Measurements from ENCODE around the gene AMIGO3.
"Not testable (repeated sequence)": the region's sequence is repeated elsewhere in the genome, so short reads cannot be mapped to it uniquely, and the experiment has no call there.

Gene AMIGO3, protein sequence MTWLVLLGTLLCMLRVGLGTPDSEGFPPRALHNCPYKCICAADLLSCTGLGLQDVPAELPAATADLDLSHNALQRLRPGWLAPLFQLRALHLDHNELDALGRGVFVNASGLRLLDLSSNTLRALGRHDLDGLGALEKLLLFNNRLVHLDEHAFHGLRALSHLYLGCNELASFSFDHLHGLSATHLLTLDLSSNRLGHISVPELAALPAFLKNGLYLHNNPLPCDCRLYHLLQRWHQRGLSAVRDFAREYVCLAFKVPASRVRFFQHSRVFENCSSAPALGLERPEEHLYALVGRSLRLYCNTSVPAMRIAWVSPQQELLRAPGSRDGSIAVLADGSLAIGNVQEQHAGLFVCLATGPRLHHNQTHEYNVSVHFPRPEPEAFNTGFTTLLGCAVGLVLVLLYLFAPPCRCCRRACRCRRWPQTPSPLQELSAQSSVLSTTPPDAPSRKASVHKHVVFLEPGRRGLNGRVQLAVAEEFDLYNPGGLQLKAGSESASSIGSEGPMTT

DNA sequence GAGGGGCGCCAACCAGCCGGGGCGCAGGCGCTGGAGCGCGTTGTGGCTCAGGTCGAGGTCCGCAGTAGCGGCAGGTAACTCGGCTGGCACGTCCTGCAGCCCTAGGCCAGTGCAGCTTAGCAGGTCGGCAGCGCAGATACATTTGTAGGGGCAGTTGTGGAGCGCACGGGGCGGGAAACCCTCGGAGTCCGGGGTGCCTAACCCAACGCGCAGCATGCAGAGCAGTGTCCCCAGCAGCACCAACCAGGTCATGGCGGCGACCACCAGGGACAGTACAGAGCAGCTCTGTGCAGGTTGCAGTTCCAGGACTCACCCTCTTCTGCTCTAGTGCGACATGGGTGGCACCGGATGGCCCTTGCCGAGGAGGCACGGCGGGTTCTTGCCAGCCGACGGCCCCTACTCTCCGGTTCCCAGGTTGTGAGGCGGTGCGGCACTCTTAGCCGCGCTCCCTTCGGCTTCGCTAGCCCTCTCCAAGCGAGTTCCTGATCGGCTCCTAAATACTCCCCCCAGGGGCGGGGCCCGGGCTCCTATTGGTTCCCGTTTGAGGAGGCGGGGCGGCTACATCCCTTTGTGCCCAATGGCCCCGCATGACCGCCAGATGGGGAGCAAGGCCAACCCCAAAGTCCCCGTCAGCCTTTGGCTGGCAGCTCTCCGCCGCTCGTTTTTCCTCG, at the start of gene AMIGO3:
Gene AMIGO3, minus strand, starts transcription at position 471 of the 671 bp plus-strand sequence. Its CDS starts 219 bp downstream, at position 252.
- peak; percentile 84 for DNase-seq

DNA sequence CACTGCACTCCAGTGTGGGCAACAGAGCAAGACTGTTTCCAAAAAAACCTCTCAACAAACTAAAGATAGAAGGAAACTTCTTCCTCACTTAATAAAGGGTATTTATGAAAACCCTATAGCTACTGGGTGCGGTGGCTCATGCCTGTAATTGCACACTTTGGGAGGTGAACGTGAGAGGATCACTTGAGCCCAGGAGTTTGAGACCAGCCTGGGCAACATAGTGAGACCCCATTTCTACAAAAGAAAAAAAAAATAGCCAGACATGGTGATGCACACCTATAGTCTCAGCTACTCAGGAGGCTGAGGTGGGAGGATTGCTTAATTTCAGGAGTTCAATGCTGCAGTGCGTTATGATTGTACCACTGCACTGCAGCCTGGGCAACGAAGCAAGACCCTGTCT, 44.5 kb upstream of the AMIGO3 start:
- DNase-seq = no peak

DNA sequence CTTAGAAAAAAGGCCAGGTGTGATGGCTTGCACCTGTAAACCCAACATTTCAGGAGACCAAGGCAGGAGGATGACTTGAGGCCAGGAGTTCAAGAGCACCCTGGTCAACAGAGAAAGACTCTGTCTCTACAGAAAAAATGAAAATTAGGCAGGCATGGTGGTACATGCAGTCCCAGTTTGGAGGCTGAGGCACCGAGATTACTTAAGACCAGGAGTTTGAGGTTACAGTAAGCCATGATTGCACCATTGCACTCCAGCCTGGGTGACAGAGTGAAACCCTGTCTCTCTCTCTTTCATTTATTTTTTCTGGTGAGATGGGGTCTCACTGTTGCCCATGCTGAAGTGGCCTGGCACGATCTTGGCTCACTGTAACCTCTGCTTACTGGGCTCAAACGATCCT, 42.2 kb upstream of the AMIGO3 start:
- DNase-seq = no peak

DNA sequence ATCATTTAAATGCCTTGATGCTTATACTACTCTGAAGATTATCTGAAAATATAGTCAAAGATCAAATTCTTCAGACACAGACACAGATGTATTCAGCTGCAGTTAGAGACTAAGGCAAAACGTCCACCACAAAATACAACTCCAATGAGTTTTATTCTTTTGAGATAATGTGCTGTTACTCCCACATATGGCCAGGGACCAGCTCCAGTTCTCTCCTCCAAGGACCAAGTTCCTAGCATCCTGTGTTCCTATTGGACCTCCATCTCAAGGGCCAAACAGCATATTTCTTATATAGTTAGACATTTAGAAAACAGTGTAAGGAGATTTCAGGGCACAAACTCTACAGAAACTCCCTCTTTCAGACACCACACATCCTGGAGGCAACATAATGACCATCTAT, 39.7 kb upstream of the AMIGO3 start:
- DNase-seq = no peak

DNA sequence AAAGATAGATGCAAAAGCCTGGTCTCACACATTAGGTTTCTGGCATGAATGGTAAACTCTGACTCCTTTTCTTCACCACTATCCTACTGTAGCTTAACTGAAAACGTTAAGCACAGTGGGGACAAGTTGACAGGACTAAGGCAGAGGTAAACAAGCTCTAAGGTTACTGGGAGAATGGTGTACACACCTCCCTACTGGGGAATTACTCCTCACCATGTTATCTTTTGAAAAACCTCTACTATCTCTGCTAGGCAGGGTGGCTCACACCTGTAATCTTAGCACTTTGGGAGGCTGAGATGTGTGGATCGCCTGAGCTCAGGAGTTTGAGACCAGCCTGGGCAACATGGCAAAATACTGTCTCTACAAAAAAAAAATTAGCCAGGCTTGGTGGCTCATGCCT, 37.7 kb upstream of the AMIGO3 start:
- no peak for DNase-seq

DNA sequence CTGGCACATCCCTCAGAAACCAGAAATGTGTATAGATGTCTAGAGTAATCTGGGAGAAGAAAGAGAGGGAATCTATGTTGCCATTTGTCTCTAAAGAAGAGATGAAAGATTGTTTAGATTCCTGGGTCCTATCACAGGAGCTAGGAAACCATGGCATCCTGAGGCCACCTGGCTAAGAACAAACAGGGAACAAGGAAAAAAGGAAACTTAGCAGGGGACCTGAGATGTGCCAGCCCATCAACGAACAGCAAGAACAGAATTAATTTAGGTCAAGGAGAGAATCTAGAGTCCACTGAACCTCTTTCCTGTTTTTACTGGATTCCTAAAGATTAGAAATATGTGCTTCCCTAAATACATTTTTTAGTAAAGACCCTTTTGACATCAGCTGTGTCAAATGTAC, 36.6 kb upstream of the AMIGO3 start:
- no peak for DNase-seq

DNA sequence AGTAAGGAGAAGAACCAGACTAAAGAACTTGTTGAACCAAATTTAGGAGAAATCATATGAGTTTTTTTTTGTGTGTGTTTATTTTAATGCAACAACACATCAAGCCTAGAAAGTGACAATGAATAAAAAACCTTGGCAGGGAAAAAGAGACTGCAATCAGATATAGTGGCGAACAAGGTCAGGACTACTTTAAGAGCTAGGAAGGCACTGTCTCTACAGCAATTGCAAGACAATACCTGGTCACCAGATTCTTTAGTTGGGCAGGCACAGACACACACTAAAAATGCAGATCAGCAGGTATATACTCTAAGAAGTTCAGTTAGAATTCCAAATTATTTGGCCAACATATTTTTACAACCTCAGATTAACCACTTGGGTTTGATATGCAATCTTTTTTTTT, 35.1 kb upstream of the AMIGO3 start:
- no peak for DNase-seq

DNA sequence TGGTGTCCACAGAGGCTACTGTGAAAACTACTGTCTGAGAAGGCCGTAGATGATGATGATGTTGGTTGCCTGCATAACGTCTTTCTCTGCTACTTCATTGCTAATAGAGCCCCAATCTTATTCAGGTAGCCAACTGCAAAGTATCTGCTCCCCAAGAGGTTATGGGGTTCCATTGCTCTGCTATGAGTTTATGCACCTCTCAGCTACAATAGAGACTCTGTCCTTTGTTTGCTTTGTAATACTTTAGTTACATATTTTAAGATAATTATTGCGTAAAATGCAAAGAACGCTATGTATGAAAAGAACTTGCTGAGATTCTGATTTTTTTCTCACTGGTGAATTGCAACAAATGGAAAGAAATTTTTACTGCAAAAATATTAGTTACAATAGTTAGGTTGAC, 32.0 kb upstream of the AMIGO3 start:
- DNase-seq = no peak

DNA sequence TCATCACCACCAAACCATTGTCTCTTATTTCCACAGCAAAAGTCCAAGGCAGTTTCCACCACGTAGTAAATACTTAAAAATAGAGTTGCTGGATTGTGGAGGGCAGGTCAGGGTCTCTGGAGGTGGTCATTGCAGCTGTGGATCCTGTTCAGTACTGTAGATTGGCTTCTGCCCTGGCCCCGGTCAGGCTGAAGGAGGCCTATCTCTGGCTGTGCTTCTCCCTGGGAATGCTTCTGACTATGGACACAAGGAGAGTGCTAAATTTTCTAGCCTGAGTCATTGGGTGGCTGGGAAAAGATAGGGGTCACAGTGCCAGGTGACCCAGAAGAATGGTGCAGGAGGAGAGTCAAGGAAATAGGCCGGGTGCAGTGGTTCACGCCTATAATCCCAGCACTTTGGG, 30.6 kb upstream of the AMIGO3 start:
- DNase-seq = no peak

DNA sequence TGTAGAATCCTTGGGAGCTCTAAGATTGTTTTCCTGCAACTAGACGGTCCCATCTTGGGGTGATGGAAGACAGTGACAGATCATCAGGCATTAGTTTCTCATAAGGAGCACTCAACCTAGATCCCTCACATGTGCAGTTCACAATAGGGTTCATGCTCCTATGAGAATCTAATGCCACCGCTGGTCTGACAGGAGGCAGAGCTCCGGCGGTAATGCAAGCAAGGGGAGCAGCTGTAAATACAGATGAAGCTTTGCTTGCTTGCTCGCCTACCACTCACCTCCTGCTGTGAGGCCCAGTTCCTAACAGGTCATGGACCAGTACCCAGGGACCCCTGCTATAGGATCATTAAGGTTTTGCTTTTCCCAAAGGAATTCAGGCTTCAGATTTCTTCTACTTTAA, 29.4 kb upstream of the AMIGO3 start:
- not testable (repeated sequence) for DNase-seq

DNA sequence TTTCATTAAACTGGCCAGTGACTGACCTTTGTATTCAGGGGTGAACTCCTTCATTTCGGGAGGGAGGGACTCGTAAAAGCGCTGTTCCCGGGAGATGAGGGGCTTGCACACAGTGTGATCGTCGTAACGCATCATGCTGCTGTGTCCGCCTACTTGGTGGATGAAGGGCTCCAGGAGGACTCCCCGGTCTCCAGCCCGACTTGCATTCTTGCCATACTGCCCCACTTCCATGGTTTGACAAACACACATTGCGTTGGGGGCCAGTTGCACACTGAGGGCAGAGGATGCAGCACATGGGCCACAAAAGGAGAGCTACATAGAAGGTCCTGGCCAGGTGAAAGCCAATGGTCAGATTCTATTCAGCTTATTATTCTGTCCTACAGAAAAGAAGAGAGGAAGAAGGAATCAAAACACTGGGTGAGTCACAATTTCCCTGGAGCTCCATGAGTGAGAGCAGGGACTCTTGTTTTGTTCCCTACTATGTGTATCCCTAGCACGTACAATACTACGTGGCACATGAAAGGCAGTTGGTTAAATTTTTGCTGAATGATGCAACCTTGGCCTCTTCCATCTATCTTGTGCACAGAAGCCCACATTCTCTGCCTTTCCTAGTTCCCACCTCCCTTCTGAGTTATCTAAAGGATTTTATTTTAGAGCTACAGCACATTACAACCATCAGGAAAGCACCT, 28.5 kb upstream of the AMIGO3 start:
- no peak for DNase-seq

DNA sequence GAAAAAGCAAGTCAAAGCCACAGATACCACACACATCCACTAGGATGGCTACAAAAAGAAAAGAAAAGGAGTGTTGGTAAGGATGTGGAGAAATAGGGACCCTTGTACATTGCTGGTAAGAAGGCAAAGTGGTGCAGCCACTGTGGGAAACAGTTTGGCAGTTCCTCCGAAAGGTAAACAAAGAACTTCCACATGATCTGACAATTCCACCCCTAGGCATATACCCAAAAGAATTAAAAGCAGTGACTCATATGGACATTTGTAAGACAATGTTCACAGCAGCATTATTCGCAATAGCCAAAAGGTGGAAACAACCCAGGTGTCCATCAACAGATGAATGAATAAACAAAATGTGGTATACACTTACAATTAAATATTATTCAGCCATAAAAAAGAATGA, 26.5 kb upstream of the AMIGO3 start:
- DNase-seq = no peak

DNA sequence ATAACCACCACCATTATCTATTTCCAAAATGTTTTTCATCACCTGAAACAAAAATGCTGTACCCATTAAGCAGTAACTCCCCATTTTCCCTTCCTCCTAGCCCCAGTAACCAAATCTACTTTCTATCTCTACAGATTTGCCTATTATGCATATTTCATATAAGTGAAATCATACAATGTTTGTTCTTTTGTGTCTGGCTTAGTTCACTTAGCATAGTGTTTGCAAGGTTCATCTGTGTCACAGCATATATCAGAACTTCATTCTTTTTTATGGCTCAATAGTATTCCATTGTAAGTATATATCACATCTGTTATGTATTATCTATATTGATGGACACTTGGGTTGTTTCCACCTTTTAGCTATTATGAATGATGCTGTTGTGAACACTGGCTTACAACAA, 20.9 kb upstream of the AMIGO3 start:
- DNase-seq = no peak

DNA sequence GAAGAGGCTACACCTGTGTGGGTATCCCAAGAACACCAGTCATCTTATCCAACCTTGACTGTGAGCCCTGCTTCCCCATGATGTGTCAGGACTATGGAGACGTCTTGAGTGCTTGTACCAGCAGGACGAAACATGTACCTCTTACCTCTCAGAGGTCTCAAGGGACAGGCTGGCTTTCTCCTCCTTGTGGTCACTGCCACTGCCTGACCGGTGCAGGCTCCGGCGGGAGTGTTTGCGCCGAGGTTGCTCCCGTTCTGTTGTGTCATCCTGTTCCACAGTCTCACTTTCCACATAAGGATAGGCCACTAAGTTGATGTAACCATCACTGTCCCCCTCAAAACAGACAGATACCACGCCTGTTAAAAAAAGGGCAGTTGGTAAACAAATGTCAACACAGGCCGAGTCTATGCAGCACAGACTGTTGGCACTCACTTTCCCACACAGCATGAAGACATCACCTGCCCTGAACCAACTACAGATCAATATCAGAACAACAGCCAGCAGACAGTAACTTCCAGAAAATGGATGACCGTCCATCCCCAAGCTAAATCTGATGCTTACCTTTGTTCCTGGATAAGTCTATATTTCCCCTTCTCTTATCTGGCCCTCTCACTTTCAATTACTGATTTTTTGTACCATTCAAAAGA, 18.7 kb upstream of the AMIGO3 start:
- no peak for DNase-seq

DNA sequence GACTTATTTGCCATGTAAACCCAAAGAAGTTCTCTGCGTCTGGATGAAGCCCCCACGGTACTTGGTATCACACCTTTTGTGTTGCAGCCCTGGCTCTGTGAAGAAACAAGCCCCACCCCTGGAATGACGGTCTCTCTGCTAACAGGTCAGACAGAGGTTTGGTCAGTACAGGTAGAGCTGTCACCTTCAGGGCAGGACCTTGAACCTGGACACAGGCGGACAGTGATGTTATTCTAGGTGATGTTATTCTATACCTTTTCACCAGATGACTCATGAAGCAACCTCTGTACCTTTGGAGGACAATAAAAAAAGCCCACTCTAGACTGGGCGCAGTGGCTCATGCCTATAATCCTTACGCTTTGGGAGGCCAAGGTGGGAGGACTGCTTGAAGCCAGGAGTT, 15.3 kb upstream of the AMIGO3 start:
- DNase-seq = no peak

DNA sequence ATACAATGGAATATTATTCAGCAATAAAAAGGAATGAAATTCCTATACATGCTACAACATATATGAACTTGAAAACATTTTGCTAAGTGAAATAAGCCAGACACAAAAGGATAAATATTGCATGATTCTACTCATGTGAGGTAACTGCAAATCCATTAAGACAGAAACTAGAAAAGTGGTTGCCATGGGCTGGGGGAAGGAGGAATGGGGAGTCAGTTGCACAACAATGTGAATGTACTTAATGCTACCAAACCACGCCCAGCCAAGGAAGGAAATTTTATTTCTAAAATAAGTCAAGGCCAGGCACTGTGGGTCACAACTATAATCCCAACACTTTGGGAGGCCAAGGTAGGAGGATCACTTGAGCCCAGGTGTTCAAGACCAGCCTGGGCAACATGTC, 14.1 kb upstream of the AMIGO3 start:
- DNase-seq = no peak

DNA sequence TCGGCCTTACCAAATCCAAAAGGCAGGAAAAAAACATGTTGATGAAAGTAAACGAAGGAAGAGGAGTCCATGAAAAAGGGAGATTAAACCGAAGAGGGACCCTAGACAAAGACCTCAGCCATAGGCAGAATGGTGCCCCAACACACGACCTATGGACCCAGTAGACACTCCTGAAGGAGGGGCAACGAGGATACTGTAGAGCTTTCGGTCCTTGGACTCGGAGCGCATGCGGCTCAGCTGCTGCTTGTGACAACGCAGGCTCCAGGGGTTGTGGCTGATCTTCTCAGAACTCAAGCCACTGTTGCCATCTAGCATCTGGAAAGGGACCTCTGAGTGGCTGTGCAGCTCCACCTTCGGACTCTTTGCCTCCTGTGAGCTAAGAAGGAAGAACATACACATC, 13.1 kb upstream of the AMIGO3 start:
- DNase-seq = no peak

DNA sequence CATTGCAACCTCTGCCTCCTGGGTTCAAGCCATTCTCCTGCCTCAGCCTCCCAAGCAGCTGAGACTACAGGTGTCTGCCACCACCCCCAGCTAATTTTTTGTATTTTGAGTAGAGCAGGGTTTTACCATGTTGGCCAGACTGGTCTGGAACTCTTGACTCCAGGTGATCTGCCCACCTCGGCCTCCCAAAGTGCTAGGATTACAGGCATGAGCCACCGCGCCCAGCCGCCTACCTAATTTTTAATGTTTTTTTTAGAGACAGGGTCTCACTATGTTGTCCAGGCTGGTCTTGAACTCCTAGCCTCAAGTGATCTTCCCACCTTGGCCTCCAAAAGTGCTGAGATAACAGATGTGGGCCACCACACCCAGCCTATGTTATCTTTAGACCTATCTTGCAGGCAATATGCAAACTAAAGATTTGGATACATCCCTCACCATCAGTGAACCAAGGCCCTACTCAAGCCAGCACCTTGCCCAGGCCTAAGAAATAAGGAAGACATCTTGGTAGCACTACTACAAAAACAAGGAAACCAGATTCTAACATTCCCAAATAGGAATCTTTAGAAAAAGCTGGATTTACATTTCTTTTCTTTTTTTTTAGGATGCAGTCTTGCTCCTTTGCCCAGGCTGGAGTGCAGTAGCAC, 10.6 kb upstream of the AMIGO3 start:
- no peak for DNase-seq

DNA sequence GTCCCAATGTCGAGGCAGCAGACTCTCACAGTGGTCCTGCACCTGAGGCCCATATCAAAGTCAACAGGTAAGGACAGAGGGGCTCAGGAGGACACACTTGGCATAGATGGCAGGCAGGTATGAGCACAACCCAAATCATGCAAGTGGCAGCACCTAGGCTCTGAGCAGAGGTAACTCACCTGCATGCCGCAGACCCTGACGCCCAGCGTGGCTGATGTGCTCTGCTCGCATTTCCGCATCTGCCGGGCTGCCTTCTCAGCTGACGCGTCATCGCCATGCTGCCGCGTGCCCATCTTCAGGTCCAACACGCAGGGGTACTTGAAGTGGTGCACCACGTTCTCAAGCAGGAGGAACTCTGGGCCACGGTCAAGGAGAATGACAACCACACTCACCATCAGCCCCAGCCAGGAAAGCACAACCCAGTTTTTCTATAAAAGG, 8.5 kb upstream of the AMIGO3 start:
- DNase-seq = no peak

DNA sequence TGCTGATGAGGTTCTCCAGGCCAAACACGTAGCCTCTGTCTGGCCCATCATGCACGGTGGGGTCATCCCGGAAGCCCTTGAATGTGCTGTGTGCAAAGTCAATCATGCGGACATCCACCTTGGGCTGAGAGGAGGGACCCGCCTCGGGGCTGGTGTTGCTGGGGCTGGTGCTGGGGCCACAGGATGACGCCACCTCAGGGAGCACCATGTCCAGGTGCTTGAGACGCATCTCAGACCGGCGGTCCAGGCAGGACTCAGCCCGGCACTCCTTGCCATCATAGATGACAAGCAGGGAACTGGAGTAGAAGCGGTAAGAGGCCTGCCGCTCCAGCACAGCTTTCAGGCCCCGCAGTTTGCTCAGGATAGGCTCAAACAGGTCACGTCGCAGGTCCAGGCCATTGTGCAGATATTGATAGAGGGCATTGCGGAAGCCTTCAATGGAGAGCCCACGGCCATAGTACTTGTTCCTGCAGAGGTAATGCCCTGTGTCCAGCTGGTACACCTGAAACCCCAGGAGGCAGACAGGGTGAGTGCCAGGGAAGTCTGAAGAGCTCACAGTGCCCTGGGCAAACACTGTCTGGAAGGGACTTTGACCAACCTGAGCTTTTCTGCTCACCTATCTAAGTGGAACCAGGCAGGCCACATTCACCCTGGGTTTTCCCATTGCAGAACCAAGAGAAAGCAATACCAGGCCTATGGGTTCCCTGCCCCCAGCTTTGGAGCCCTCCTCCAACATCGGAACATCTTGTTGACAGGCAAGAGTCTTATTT, 7.9 kb upstream of the AMIGO3 start:
- no peak for DNase-seq

DNA sequence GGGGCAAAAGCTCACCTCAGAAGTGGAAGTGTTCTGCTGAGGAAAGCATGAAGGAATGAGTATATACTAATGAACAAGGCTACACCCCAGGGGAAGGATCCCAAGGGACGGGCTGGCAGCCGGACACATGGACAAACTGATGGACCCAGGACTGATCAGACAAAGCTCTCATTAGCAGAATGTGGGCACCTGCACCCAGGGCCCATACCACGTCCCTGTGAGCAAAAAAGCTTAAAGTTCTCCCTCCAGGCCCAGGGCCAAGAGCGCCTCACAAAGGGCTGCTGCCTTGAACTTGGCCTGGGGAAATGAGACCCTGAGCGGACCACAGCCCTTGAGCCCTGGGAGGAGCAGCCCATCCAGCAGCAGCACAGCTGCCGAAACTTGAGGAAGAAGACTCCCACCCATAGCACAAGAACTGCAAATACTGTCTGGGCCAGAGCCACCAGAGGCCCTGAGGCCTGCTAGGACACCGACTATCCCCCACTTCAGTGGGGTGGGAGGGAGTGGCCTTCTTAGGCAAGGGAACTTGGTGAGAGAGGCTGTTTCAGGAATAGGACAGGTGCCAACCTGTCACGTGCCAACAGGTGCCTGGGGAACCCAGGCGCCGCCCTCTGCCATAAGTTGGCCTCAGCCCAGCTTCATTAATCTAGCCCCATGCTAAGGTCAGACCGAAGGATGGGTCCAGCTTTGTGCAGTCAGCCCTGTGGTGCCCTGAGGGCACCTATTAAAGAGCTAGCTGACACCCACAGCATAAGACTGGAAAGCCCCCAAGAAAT, 6.6 kb upstream of the AMIGO3 start:
- no peak for DNase-seq

Data from NCI-H526 treated with DMSO at 0.1 percent for 48 hours (cell line).